Neural cell (in vitro differentiated cells): ENCODE data around the gene PMEPA1. TPM values are rescaled to one million over a fixed set of nuclear protein-coding genes. Genes with fewer than 3 reads are reported as not detected.

Experiments used
- H2AFZ ChIP-seq: fragments of 200-600, 300-800 bp; sonication (generic), shearing (Covaris generic); 2 replicates; pipeline ENCODE4 v1.6.0; 2014; ENCODE audit warnings: low read depth, mild to moderate bottlenecking, antibody characterized with exemption, low read length, moderate library complexity
- H3F3A ChIP-seq: fragments of 200-600 bp; shearing (Covaris generic); 2 replicates; pipeline ENCODE4 v1.6.1; 2016; ENCODE audit warnings: mild to moderate bottlenecking, moderate library complexity, mixed read lengths, antibody characterized with exemption, low read length; ENCODE audit not compliant: insufficient read depth, poor library complexity, severe bottlenecking
- H3K27ac ChIP-seq: fragments of 200-600, 300-800 bp; sonication (generic), shearing (Covaris generic); 2 replicates; pipeline ENCODE4 v1.5.1; 2014; ENCODE audit warnings: mild to moderate bottlenecking, low read length, moderate library complexity
- H3K27me3 ChIP-seq: fragments of 300-800, 200-600 bp; sonication (generic), shearing (Covaris generic); 2 replicates; pipeline ENCODE4 v1.6.0; 2014; ENCODE audit warnings: mild to moderate bottlenecking, low read depth, low read length, moderate library complexity; ENCODE audit not compliant: insufficient read depth
- H3K36me3 ChIP-seq: fragments of 300-800, 200-600 bp; sonication (generic), shearing (Covaris generic); 2 replicates; pipeline ENCODE4 v1.5.1; 2014; ENCODE audit warnings: mild to moderate bottlenecking, antibody characterized with exemption, low read length, moderate library complexity; ENCODE audit not compliant: insufficient read depth
- H3K4me2 ChIP-seq: fragments of 300-800, 200-600 bp; sonication (generic), shearing (Covaris generic); 2 replicates; pipeline ENCODE4 v1.6.0; 2014; ENCODE audit warnings: mild to moderate bottlenecking, low read length
- H3K4me3 ChIP-seq: fragments of 300-800, 200-600 bp; sonication (generic), shearing (Covaris generic); 2 replicates; pipeline ENCODE4 v1.5.1; 2014; ENCODE audit warnings: mild to moderate bottlenecking, low read length, moderate library complexity
- H3K79me2 ChIP-seq: fragments of 200-600 bp; shearing (Covaris generic); replicated peaks from 2 replicates; pipeline ENCODE4 v1.6.0; 2014; ENCODE audit warnings: mild to moderate bottlenecking, low read length, moderate library complexity; ENCODE audit not compliant: insufficient read depth
- H3K9ac ChIP-seq: fragments of 300-800, 200-600 bp; sonication (generic), shearing (Covaris generic); 2 replicates; pipeline ENCODE4 v1.6.1; 2016; ENCODE audit warnings: mild to moderate bottlenecking, low read length, mixed read lengths
- H3K9me2 ChIP-seq: fragments of 200-600 bp; shearing (Covaris generic); 2 replicates; pipeline ENCODE4 v1.6.1; 2016; ENCODE audit warnings: mild to moderate bottlenecking, low read length, mixed read lengths; ENCODE audit not compliant: insufficient read depth
- H3K9me3 ChIP-seq: fragments of 200-600, 300-800 bp; sonication (generic), shearing (Covaris generic); 2 replicates; pipeline ENCODE4 v1.6.1; 2016; ENCODE audit warnings: mild to moderate bottlenecking, mixed run types, low read length, moderate library complexity, mixed read lengths
- H4K20me1 ChIP-seq: fragments of 200-600 bp; shearing (Covaris generic); 2 replicates; pipeline ENCODE4 v1.6.1; 2016; ENCODE audit warnings: mild to moderate bottlenecking, mixed run types; ENCODE audit not compliant: insufficient read depth
- EP300 ChIP-seq: fragments of 450-650 bp; conservative IDR thresholded peaks from 2 replicates; pipeline ENCODE4 v1.6.1; 2014; ENCODE audit warnings: antibody characterized with exemption, mild to moderate bottlenecking, moderate library complexity; ENCODE audit not compliant: poor library complexity, severe bottlenecking
- EZH2 ChIP-seq: fragments of 200-600, 300-800 bp; shearing (Covaris generic), sonication (generic); IDR thresholded peaks from 2 replicates; pipeline ENCODE4 v1.6.1; 2014; ENCODE audit warnings: antibody characterized with exemption, low read length, borderline replicate concordance, mild to moderate bottlenecking; ENCODE audit not compliant: insufficient read depth, poor library complexity, severe bottlenecking
- MXI1 ChIP-seq: fragments of 450-650 bp; conservative IDR thresholded peaks from 2 replicates; pipeline ENCODE4 v1.6.1; 2014; ENCODE audit warnings: antibody characterized with exemption, mild to moderate bottlenecking; ENCODE audit not compliant: poor library complexity, severe bottlenecking
- POLR2AphosphoS5 ChIP-seq: IDR thresholded peaks from 2 replicates; pipeline ENCODE4 v1.6.1; 2012
- RAD21 ChIP-seq: fragments of 450-650 bp; conservative IDR thresholded peaks from 2 replicates; pipeline ENCODE4 v1.6.1; 2014; ENCODE audit warnings: antibody characterized with exemption, mild to moderate bottlenecking, moderate library complexity
- REST ChIP-seq: IDR thresholded peaks from 2 replicates; pipeline ENCODE4 v1.6.1; 2012; ENCODE audit warnings: borderline replicate concordance
- SMC3 ChIP-seq: fragments of 450-650 bp; conservative IDR thresholded peaks from 2 replicates; pipeline ENCODE4 v1.6.1; 2014; ENCODE audit warnings: antibody characterized with exemption, mild to moderate bottlenecking, moderate library complexity; ENCODE audit not compliant: poor library complexity
- TAF1 ChIP-seq: IDR thresholded peaks from 2 replicates; pipeline ENCODE4 v1.6.1; 2012; ENCODE audit warnings: low read depth
- polyA plus RNA-seq: library from polyadenylated mRNA; depleted of rRNA; stranded (reverse); fragments of >200 nt; gene quantifications from 2 replicates; pipeline ENCODE4 v1.2.3, GENCODE V29; 2014
- TF ChIP-seq, protein P1 (sequence below): fragments of 450-650 bp; IDR thresholded peaks from 2 replicates; pipeline ENCODE4 v1.5.1; 2014; ENCODE audit warnings: antibody characterized with exemption, mild to moderate bottlenecking, moderate library complexity; ENCODE audit not compliant: poor library complexity, severe bottlenecking

The PMEPA1 gene
- polyA plus RNA-seq, 1 donor from 2014 or later, result 5.0 TPM

GRCh38 chr20:57701090-57701489 is 8.7 kb downstream of the PMEPA1 start:
- H3F3A ChIP-seq, result no peaks in the 10 kb centered on the region
- H3K79me2 ChIP-seq, result peaks cover 55% of the 10 kb centered on the region
- no peaks in the 10 kb centered on the region for H3K36me3 ChIP-seq
- H3K4me2 ChIP-seq, result no peak overlapping the region
- no peaks in the 10 kb centered on the region for H3K9me3 ChIP-seq
- H3K9me2 ChIP-seq, result no peaks in the 10 kb centered on the region
- H3K27me3 ChIP-seq, result no peaks in the 10 kb centered on the region
- no peak overlapping the region for H3K9ac ChIP-seq
- no peaks in the 10 kb centered on the region for H4K20me1 ChIP-seq
- no peak overlapping the region for H3K27ac ChIP-seq
- TF ChIP-seq EZH2, result no peak
- no peak for TF ChIP-seq RAD21
- TF ChIP-seq EP300, result no peak
- no peak for TF ChIP-seq POLR2AphosphoS5
- no peak for TF ChIP-seq TAF1
- no peak for TF ChIP-seq SMC3
- TF ChIP-seq, protein P1, sequence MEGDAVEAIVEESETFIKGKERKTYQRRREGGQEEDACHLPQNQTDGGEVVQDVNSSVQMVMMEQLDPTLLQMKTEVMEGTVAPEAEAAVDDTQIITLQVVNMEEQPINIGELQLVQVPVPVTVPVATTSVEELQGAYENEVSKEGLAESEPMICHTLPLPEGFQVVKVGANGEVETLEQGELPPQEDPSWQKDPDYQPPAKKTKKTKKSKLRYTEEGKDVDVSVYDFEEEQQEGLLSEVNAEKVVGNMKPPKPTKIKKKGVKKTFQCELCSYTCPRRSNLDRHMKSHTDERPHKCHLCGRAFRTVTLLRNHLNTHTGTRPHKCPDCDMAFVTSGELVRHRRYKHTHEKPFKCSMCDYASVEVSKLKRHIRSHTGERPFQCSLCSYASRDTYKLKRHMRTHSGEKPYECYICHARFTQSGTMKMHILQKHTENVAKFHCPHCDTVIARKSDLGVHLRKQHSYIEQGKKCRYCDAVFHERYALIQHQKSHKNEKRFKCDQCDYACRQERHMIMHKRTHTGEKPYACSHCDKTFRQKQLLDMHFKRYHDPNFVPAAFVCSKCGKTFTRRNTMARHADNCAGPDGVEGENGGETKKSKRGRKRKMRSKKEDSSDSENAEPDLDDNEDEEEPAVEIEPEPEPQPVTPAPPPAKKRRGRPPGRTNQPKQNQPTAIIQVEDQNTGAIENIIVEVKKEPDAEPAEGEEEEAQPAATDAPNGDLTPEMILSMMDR, result no peak
- no peak for TF ChIP-seq MXI1
- TF ChIP-seq REST, result no peak
- no peak overlapping the region for H3K4me3 ChIP-seq
- H2AFZ ChIP-seq, result no peak overlapping the region

GRCh38 chr20:57699395-57699794 is 10.4 kb downstream of the PMEPA1 start:
- Histone ChIP-seq H3K9me2 (no peaks in the 10 kb centered on the region), H3K9me3 (no peaks in the 10 kb centered on the region), H3K9ac (no peak overlapping the region), H3F3A (no peaks in the 10 kb centered on the region), H3K79me2 (peaks cover 42% of the 10 kb centered on the region), H3K27me3 (no peaks in the 10 kb centered on the region), H3K4me3 (no peak overlapping the region), H3K27ac (no peak overlapping the region), H3K36me3 (no peaks in the 10 kb centered on the region), H2AFZ (no peak overlapping the region), H3K4me2 (no peak overlapping the region), H4K20me1 (no peaks in the 10 kb centered on the region)
- TF ChIP-seq MXI1 (no peak), RAD21 (no peak), POLR2AphosphoS5 (no peak), EP300 (no peak), SMC3 (no peak), REST (no peak), EZH2 (no peak), TAF1 (no peak)
- TF ChIP-seq, protein P1, result no peak
